Measurements from ENCODE around the gene MRPS33. TPM values are rescaled to one million over a fixed set of nuclear protein-coding genes. Genes with fewer than 3 reads are reported as not detected.

MRPS33 gene
- total RNA-seq, 4 donors from 2014 or later, result 23.4 to 60.1 (median 40.8) TPM

DNA sequence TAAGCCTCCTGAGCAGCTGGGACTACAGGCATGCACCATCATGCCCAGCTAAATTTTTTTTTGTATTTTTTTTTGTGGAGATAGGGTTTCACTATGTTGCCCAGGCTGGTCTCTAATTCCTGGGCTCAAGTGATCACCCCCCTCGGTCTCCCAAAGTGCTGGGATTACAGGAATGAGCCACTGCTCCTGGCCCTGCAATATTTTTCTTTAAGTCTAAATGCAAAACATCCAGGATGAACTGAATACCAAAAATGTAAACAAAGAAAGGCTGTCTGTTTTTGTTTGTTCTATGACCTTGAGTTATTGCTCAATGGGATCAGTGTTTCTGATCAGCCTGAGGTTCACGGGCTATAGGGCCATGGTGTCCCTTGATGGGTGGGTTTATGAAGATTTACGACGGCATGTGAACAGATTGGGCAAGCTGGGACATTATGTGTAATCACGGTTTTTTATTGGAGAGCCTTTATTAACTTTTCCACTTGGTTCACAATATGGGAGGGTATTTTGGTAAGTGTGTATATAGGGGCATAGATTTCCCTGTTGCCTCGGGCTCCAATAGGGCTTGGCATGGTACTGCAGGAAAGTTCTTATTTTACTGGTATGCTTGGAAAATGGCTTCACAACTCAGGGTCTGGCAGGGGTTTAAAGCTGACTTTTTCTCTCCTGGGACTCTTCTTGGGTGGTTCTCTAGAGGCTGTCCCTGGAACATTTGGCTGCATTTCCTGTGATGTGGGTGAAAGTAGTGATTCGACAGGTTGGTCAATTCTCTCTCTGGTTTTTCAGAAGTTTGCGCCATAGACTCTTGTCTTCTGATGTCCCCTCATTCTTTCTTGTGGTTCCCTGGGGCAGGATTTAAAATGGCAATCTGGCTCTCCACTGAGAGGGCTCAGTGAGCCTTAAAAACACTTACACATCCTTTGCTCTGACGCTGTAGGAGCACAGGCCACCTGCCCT lies 41.6 kb downstream of the MRPS33 start:
- in situ Hi-C loops (cut with MboI; ENCODE audit: low sequenced_read_pairs in 4 of 4), result no loop called here
- intact Hi-C loops (cut with DNase I; ENCODE audit: low total_unique reads), result no loop called here
- no peak for TF ChIP-seq POLR2A (IDR thresholded peaks at IDR 0.05)
- TF ChIP-seq, protein P1, sequence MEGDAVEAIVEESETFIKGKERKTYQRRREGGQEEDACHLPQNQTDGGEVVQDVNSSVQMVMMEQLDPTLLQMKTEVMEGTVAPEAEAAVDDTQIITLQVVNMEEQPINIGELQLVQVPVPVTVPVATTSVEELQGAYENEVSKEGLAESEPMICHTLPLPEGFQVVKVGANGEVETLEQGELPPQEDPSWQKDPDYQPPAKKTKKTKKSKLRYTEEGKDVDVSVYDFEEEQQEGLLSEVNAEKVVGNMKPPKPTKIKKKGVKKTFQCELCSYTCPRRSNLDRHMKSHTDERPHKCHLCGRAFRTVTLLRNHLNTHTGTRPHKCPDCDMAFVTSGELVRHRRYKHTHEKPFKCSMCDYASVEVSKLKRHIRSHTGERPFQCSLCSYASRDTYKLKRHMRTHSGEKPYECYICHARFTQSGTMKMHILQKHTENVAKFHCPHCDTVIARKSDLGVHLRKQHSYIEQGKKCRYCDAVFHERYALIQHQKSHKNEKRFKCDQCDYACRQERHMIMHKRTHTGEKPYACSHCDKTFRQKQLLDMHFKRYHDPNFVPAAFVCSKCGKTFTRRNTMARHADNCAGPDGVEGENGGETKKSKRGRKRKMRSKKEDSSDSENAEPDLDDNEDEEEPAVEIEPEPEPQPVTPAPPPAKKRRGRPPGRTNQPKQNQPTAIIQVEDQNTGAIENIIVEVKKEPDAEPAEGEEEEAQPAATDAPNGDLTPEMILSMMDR (IDR thresholded peaks at IDR 0.05 in 4 of 5, conservative IDR thresholded peaks at IDR 0.05 in 1 of 5), result no peak

DNA sequence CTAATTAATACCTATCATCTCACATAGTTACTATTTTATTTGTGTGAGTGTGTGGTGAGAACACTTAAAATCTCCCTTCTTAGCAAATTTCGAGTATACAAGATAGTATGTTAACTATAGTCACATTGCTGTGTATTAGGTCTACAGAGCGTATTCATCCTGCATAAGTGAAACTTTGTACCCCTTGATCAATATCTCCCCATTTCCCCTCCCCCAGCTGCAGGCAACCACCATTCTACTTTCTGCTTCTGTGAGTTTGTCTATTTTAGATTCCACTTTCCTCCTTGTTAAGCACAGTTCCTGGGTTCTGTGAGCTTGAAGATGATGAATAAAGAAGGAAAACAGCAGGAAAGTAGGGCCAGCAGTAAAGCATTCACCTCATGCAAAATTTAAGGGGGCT lies 42.4 kb downstream of the MRPS33 start:
- H3K27ac ChIP-seq, result no peak overlapping the region
- ATAC-seq (no peak), DNase-seq (no peak)
- no peaks in the 10 kb centered on the region for H3K9me3 ChIP-seq
- no peaks in the 10 kb centered on the region for H3K4me1 ChIP-seq
- TF ChIP-seq, protein P1 (IDR thresholded peaks at IDR 0.05 in 4 of 5, conservative IDR thresholded peaks at IDR 0.05 in 1 of 5), result no peak
- no peak for TF ChIP-seq POLR2A (IDR thresholded peaks at IDR 0.05)
- H3K4me3 ChIP-seq, result no peak overlapping the region
- H3K36me3 ChIP-seq, result no peaks in the 10 kb centered on the region
- intact Hi-C loops (cut with DNase I; ENCODE audit: low total_unique reads) (no loop called here), in situ Hi-C loops (cut with MboI; ENCODE audit: low sequenced_read_pairs in 4 of 4) (no loop called here)
- H3K27me3 ChIP-seq, result no peaks in the 10 kb centered on the region

More for the DNA sequence above, 41.6 kb downstream of the MRPS33 start:
- ATAC-seq (no peak), DNase-seq (no peak)
- Histone ChIP-seq H3K4me1 (no peaks in the 10 kb centered on the region), H3K4me3 (no peak overlapping the region), H3K27ac (no peak overlapping the region), H3K9me3 (no peaks in the 10 kb centered on the region), H3K27me3 (no peaks in the 10 kb centered on the region), H3K36me3 (no peaks in the 10 kb centered on the region)

DNA sequence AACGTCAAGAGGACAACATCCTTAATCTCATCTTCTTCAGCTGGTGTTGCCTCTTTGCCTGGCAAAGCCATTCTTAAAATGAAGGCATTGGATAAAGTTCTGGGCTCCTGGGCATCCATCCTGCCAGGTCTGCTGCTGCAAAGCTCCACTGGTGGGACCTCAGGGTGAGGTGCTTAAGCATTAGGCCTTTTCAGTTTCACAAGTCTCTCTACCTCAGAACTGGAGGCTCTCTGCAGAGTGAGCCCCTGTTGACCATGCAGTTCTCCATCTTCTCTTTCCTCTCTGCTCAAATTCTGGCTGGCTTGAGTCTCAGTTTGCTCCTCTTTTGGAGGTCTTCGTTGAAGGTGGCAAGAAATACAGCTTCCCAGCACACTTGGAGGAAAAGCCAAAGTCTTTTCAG lies 47.3 kb downstream of the MRPS33 start:
- Histone ChIP-seq H3K4me3 (no peak overlapping the region), H3K4me1 (no peaks in the 10 kb centered on the region), H3K27ac (no peak overlapping the region), H3K9me3 (no peaks in the 10 kb centered on the region), H3K27me3 (no peaks in the 10 kb centered on the region), H3K36me3 (no peaks in the 10 kb centered on the region)
- intact Hi-C loops (cut with DNase I; ENCODE audit: low total_unique reads), result no loop called here
- no peak for ATAC-seq
- in situ Hi-C loops (cut with MboI; ENCODE audit: low sequenced_read_pairs in 4 of 4), result no loop called here
- TF ChIP-seq POLR2A (IDR thresholded peaks at IDR 0.05), result no peak
- TF ChIP-seq, protein P1 (IDR thresholded peaks at IDR 0.05 in 4 of 5, conservative IDR thresholded peaks at IDR 0.05 in 1 of 5), result no peak
- DNase-seq, result no peak

DNA sequence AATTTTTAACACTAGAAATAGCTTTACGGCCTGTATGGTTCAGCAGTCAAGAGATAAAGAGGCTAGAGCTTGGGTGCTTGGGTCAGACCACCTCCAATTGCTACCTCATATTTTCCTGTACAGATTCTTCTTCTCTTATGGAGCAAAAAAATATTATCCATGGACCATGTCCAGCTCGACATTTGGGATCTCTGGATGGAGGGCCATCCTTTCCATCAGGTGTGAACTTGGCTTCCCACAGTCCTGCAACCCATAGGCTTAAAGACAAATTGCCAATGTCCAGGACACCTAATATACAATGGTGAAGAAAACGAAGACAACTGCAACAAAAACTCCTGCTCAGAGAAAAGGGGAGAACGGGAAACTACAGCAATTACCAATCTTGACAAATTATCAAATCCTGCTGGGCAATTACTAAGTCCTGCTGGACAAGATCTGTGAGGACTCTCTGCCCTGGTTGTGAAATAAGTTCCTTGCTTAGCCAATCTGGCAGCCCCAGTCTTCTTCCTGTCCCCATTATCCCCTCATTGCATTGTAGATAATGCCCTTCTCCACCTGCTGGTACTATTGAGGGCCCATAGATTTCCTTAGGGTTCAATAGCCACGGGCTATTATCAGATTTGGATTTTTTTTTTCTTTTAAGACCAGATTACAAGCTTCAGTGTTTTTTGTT lies 48.1 kb downstream of the MRPS33 start:
- intact Hi-C loops (cut with DNase I; ENCODE audit: low total_unique reads), result no loop called here
- H3K4me3 ChIP-seq, result no peak overlapping the region
- in situ Hi-C loops (cut with MboI; ENCODE audit: low sequenced_read_pairs in 4 of 4), result no loop called here
- no peaks in the 10 kb centered on the region for H3K27me3 ChIP-seq
- no peak for DNase-seq
- no peak overlapping the region for H3K27ac ChIP-seq
- no peaks in the 10 kb centered on the region for H3K9me3 ChIP-seq
- no peak for ATAC-seq
- TF ChIP-seq POLR2A (IDR thresholded peaks at IDR 0.05), result no peak
- TF ChIP-seq, protein P1 (IDR thresholded peaks at IDR 0.05 in 4 of 5, conservative IDR thresholded peaks at IDR 0.05 in 1 of 5), result no peak
- H3K36me3 ChIP-seq, result no peaks in the 10 kb centered on the region
- H3K4me1 ChIP-seq, result no peaks in the 10 kb centered on the region
